Gastroesophageal sphincter (tissue), 3 donors: Measurements from ENCODE around the gene E2F3.

Source experiments
- CTCF ChIP-seq, 4 experiments: fragments of 200-600 bp in 2 of 4; fragments of 450-650 bp in 2 of 4; sonication (generic) in 1 of 4; IDR thresholded peaks; one replicate each; pipeline ENCODE4 v1.5.1; 2017 to 2019; ENCODE audit warnings: antibody characterized with exemption in 4 of 4, mild to moderate bottlenecking in 2 of 4, moderate library complexity in 2 of 4
- POLR2A ChIP-seq, 2 donors: fragments of 450-650 bp; IDR thresholded peaks; one replicate each; pipeline ENCODE4 v1.6.1; 2017; ENCODE audit warnings: antibody characterized with exemption in 2 of 2, mild to moderate bottlenecking in 2 of 2, moderate library complexity in 1 of 2

GRCh38 chr6:20439558-20439957, 37.9 kb downstream of the E2F3 start:
- TF ChIP-seq CTCF (IDR thresholded peaks at IDR 0.05): no peak
- no peak for TF ChIP-seq POLR2A (IDR thresholded peaks at IDR 0.05)
